GM19099 (cell line): ENCODE data around the gene NLRP9.

Experiments used
- POLR2A ChIP-seq: IDR thresholded peaks from 3 replicates; pipeline ENCODE4 v1.6.1; 2011; ENCODE audit warnings: low read depth; ENCODE audit not compliant: insufficient read length; ENCODE audit errors: extremely low read depth

Gene NLRP9

DNA sequence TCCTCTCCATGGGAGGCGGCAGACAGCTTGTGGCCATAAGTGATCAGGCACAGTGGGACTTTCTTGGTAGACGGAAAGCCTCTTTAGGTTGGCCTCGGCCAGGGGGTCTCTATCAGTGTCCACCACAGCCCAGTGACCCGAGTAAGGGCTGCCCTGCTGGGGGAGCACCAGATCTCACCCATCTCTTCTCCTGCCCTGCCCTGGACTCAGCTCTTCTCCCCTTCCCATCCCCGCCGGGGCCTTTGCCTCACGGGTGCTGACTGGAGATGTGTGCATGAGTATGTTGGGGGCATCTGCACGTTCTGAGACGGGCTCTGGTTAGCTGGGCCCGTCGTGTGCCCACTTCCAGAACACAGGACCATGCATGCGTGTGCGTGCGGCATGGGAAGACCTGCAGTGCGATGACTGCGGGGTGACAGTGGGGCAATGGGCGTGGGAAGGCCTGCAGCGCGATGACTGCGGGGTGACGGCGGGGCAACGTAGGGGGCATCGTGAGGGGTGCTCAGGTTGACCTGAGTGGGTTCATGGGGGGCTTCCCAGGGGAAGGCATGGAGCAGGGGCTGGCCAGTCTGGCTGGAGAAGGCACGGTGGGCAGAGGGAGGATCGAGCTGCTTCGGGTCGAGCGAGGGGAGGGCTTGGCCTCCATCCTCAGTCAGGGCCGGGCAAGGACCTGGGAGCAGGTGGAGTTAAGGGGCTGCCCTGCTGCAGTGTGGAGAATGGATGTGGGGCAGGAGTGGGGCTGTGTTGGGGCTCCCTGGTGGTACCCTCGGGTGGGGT is 47.2 kb downstream of the NLRP9 start:
- TF ChIP-seq POLR2A: no peak

DNA sequence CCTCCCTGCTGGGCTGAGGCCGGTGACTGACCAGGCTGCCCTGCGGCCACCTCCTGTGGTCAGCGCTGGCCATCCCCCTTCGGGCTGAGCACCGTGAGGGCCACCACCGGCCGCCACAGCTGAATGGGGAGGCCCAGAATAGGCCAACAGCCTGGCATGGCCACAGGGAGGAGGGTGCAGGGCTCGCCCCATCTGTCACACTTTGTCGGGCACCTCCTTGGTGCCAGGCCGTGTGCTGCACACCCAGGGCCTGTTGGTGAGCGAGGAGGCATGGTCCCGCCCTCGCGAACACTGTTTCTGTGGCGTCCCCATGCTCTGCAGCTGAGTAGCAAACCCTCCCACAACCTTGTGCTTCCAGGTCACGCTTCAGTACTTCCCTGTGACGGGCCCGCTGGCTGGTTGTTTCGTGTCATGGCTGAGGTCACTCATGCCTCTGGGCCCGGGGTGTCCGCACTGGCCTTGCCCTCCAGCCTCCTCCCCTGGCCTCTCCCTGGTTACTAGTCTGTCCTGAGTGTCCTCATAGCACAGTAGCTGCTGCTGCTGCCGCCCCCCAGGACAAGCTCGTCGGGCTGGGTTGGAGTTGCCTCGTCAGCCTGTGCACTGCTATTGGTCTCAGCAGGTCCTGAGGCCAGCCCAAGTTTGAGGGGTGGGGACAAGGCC is 48.0 kb downstream of the NLRP9 start:
- no peak for TF ChIP-seq POLR2A

DNA sequence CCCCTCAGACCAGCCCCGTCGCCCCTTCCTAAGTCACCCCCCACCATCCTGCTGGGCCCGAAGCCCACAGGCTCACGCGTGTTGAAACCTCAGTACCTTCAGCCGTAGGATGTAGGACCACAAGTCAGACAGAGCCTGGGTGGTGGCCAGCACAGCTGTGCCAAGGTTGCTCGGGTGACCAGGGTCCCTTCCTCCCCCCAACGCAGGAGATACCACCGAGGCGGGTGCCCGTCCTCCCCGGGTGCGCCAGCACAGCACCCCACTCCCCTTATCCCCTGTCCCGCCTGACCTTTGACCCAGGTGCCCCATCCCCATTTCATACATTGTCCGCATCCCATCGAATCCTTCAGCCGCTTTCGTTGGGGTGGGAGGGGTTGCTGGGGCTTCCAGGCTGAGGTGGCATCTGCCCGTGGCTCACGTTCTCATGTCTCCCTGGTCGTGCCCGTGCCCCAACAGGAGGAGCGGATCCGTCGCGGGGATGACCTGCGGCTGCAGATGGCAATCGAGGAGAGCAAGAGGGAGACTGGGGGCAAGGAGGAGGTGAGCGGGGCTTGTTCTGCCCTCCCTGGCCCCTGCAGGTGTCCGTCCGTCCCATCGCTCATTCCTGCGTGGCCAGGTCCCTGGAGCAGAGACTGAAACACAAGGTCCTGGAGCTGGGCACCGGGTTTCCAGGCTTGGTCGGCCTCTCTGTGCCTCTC is 48.6 kb downstream of the NLRP9 start:
- TF ChIP-seq POLR2A: no peak

DNA sequence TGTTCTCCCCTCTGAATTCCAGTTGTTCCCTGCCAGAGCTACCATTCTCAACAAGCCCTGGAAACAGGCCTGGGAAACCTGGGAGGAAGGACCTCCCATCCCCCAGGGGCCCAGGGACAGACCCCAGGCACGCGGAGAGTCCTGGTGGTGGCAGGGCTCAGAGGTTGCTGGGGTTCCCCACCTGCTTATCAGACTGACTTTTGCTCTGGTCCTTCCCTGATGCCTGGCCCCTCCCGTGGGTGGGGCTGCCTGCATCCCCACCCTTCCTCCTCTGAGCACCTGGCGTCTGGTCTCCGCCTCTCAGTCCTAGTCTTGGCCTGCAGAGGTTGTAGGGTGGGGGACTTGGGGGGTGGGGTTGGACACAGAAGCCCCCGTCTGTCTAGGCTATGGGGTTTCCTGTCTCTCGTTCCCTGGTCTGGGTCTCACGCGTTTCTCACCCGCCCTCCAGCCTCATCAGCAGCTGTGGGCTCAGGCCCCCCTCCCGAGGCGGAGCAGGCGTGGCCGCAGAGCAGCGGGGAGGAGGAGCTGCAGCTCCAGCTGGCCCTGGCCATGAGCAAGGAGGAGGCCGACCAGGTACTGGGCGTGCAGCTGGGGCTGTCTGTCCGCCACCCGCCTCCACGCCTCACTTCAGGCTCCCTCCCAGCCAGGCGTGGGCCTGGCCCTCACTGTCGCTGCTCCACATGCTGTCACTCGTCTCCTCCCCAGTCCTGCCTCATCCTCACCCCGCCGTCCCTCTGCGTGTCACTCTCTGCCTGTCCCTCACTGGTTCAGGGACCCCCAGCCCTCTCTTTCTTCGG is 49.6 kb downstream of the NLRP9 start:
- no peak for TF ChIP-seq POLR2A

DNA sequence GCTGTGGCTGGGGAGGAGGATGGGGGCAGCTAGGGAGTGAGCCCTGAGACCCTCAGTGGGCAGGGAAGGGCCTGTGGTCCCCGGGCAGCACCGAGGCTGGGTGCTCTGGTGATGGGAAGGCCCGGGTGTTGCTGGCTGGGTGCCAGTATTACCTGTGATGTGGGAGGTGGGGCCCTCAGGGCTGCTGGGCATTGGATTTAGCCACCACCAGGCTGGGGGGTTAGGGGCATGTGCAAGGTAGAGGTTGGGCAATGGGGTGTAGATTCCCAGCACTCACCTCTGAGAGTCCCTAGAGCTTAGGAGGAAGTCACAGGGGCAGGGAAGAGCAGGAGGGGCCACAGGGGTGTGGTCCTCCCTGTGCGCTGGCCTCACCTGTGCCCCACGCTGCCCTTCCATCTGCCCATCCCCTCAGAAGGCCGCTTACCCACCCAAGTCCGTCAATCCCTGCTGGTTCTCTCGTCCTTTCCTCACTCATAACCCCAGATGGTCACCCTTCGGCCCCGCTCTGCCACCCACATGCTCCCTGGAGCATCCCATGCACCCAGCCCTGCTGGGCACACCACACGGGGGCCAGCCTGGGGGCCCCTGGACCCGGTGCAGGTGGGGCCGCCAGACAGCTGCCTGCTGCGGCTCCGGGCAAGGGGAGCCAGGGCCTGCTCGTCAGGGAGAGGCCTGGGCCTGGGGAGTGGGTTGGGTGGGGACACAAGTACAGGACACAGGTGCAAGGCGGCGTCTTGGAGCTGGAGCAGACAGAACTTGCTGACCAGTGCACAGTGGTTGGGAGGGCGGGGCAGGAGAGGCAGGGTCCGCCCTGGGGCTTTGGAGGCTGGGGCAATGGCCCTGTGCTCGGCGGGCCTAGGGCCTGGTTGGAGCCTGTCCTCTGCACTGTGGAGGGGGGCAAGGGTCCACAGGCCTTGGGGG is 50.7 kb downstream of the NLRP9 start:
- no peak for TF ChIP-seq POLR2A

DNA sequence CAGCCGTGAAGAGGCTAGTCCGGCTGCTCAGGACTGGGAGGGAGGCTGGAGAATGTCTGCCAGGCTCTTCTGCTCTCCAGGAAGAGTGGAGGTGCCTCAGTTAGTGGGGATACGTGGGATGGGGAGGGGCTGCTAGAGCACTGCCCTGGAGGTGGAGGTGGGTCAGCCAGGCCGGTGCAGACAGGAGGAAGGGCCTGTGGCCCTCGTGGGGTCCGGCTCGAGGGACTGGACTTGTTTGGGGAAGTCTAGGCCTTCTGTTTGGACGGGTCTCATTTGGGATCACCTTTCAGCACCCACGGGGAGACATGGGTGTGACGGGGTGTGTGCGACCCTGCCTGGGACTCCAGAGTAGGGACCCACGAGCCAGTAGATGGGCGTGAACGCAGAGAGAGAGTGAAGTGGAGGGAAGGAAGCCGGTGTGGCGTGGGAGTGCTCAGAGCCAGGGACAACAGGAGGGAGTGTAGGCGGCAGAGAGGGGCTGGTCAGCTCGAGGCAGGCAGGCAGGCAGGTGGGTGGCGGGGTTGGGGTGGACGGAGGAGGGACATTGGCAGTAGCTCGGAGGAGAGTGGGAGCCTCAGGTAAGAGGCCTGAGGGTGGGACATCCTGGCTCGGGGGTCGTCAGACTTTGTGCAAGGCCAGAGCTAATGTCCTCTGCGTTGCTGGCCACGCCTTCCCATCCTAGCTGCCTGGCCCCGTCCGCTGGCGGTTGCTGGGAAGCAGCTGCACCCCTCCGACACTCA is 51.7 kb downstream of the NLRP9 start:
- no peak for TF ChIP-seq POLR2A

GRCh38 chr19:55685776-55686175 is 52.4 kb downstream of the NLRP9 start:
- TF ChIP-seq POLR2A: no peak

DNA sequence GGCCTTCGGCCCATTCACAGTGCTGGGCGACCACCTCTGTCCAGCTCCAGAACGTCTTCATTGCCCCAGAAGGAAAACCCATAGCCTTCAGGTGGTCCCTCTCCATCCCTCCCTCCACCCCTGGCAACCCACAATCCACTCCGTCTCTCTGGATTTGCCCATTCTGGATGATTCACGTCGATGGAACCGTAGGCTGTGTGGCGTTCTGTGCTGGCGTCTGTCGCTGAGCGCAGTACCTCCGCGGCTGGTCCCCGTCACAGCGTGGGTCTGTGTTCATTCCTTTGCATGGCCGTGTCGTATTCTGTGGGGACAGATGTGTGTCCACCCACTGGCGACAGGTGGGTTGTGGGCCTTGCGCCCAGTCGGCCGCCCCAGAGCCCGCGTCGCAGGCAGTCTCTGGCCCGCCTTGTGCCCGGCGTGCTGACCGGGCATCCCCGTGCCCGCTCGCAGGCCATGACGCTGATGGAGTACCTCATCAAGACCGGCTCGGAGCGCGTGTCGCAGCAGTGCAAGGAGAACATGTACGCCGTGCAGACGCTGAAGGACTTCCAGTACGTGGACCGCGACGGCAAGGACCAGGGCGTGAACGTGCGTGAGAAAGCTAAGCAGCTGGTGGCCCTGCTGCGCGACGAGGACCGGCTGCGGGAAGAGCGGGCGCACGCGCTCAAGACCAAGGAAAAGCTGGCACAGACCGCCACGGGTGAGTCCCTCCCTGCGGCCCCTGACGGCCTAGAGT is 53.1 kb downstream of the NLRP9 start:
- TF ChIP-seq POLR2A: no peak

GRCh38 chr19:55683449-55684261 is 54.5 kb downstream of the NLRP9 start:
- no peak for TF ChIP-seq POLR2A

DNA sequence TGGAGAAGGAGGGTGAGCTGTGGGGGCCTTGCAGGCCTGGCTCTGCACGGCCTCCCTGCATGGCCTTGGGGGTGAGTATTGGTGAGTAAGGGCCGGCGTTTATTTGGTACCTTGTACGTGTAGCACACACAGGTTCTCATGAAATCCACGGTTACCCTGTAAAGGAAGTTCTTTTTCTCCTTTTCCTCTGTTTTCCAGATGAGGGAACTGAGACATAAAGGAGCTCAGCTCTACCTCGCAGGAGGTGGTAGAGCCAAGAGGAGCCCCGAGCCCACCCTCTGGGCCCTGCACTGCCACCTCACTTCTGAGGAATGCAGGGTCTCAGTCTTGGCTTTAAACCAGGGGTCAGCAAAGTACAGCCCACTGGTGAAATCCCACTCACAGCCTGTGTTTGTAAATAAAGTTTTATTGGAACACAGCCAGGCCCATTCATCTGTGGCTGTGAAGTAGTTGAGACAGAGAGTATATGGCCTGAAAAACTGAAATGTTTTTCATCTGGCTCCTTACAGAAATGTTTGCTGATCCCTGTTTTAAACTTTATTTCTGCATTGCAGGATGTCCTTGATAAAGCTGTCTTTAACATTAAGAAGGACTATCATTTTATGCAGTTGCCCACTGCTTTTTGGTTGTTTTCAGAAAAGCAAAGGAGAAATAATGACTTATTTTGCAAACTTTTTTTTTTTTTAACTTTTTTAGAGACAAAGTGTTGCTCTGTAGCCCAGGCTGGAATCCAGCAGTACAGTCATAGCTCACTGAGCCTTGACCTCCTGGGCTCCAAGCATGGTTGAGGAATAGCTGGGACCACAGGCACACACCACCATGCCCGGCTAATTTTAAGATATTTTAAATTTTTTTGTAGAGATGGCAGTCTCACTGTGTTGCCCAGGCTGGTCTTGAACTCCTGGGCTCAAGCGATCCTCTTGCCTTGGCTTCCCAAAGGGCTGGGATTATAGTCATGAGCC is 56.8 kb downstream of the NLRP9 start:
- no peak for TF ChIP-seq POLR2A
